ENCODE results near the gene NHSL2.
A peak's percentile ranks its signal among the peaks of the same experiment; 100 is the strongest.
"Not testable (repeated sequence)": the region's sequence is repeated elsewhere in the genome, so short reads cannot be mapped to it uniquely, and the experiment has no call there.

The NHSL2 gene

DNA sequence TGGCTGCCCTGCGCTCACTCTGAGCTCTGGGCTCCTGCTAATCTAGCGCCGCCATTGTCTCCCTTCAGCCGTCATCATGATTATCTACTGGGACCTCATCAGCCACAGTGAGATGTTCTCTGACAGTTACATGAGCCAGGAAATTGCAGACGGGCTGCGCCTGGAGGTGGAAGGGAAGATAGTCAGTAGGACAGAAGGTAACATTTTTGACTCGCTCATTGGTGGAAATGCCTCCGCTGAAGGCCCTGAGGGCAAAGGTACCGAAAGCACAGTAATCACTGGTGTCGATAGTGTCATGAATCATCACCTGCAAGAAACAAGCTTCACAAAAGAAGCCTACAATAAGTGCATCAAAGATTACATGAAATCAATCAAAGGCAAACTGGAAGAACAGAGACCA lies 249.1 kb downstream of the NHSL2 start:
- no peak for TF ChIP-seq POLR2A (IDR thresholded peaks at IDR 0.05; ENCODE audit: extremely low read depth, insufficient read length)
- TF ChIP-seq MYC (IDR thresholded peaks at IDR 0.05; ENCODE audit: low read depth, low read length): no peak
- TF ChIP-seq CTCF (IDR thresholded peaks at IDR 0.05; ENCODE audit: low read depth, low read length): no peak
- no peak for TF ChIP-seq MAX (IDR thresholded peaks at IDR 0.05; ENCODE audit: low read depth, low read length)
- H3K4me3 ChIP-seq (ENCODE audit: low read depth, low read length): no peak overlapping the region
- DNase-seq (ENCODE audit: low read depth): no peak

- DNase-seq (ENCODE audit: low read depth): no peak
- no peak overlapping the region for H3K4me3 ChIP-seq (ENCODE audit: low read depth, low read length)
- TF ChIP-seq MAX (IDR thresholded peaks at IDR 0.05; ENCODE audit: low read depth, low read length) (no peak), CTCF (IDR thresholded peaks at IDR 0.05; ENCODE audit: low read depth, low read length) (no peak), POLR2A (IDR thresholded peaks at IDR 0.05; ENCODE audit: extremely low read depth, insufficient read length) (no peak)
Observed at GRCh38 chrX:72165551-72165950, 254.9 kb downstream of the NHSL2 start.

DNA sequence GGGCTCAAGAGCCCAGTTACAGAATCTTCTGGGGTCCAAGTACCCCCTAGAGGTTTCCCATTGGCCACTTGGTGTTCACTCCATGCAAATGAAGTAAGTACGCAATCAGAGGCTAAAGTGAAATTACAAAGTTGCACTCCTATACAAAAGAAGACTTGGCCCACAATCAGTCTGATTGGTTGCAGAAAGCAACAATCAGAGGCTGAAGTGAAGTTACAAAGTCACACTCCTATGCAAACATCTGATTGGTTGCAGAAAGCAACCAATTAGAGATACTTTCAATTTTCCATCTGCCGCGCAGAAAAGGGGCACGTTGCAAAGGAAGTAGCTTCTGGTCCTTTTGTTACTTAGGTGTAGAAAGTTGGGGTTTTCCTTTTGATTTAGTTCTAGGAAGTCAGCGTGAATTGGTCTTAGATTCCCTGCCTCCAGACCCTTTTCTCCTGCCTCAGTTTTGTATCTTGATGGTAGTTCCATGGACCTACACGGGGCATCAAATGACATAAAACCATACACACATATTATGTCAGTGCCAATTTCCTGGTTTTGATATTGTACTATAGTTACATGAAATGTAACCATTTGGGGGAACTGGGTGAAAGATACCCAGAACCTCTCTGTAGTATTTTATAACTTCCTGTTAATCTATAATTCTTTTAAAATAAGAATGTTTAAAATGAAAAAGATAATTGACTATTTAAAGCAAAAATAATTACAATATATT lies 258.5 kb downstream of the NHSL2 start:
- no peak for TF ChIP-seq POLR2A (IDR thresholded peaks at IDR 0.05; ENCODE audit: extremely low read depth, insufficient read length)
- no peak for TF ChIP-seq MYC (IDR thresholded peaks at IDR 0.05; ENCODE audit: low read depth, low read length)
- no peak for TF ChIP-seq CTCF (IDR thresholded peaks at IDR 0.05; ENCODE audit: low read depth, low read length)
- no peak for TF ChIP-seq MAX (IDR thresholded peaks at IDR 0.05; ENCODE audit: low read depth, low read length)
- H3K4me3 ChIP-seq (ENCODE audit: low read depth, low read length): no peak overlapping the region

DNA sequence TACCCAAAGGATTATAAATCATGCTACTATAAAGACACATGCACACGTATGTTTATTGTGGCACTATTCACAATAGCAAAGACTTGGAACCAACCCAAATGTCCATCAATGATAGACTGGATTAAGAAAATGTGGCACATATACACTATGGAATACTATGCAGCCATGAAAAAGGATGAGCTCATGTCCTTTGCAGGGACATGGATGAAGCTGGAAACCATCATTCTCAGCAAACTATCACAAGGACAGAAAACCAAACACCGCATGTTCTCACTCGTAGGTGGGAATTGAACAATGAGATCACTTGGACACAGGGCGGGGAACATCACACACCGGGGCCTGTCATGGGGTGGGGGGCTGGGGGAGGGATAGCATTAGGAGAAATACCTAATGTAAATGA lies 265.6 kb downstream of the NHSL2 start:
- not testable (repeated sequence) for H3K4me3 ChIP-seq (ENCODE audit: low read depth, low read length); DNase-seq (ENCODE audit: low read depth)

More for the DNA sequence above, 258.5 kb downstream of the NHSL2 start:
- peak; percentile 2 for DNase-seq (ENCODE audit: low read depth)

DNA sequence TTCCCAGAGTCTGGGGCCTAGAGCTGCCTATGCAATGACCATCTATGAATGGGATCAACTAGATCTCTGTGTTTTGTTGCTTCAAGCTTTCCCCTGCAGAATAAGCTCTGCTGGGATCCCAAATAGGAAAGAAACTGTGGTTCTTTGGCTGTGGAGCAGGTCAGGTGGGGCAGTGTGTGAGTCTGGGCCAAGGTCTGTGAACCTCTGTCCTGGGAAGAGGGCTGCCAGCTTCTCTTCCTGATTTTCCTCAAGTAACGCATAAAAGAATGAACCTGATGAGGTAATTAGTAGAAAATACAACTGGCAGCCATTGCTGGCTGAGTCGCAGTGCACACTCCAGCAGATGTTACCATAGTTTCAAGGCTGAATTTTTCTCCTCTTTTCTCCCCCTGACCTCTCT lies 266.3 kb downstream of the NHSL2 start:
- no peak overlapping the region for H3K4me3 ChIP-seq (ENCODE audit: low read depth, low read length)
- no peak for DNase-seq (ENCODE audit: low read depth)
- TF ChIP-seq POLR2A (IDR thresholded peaks at IDR 0.05; ENCODE audit: extremely low read depth, insufficient read length) (no peak), MYC (IDR thresholded peaks at IDR 0.05; ENCODE audit: low read depth, low read length) (no peak), MAX (IDR thresholded peaks at IDR 0.05; ENCODE audit: low read depth, low read length) (no peak), CTCF (IDR thresholded peaks at IDR 0.05; ENCODE audit: low read depth, low read length) (no peak)

DNA sequence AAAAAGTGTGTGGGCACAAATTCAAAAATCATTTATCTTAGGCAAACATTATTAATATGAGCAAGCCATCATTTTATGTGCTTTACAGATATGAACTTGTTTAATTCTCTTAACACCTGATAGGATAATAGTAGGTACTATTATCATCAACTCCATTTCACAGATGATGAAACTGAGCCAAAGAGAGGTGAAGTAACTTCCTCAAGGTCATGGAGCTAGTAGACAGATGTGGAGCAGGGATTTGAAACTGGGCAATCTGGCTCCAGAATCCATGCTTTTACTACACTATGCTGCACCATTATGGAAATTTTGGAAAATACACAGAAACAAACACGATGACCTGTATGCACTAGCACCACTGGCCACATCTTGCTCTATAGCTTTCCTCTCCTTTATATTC lies 269.9 kb downstream of the NHSL2 start:
- peak overlapping the region; percentile 95 for H3K4me3 ChIP-seq (ENCODE audit: low read depth, low read length)
- DNase-seq (ENCODE audit: low read depth): peak; percentile 38
- TF ChIP-seq MAX (IDR thresholded peaks at IDR 0.05; ENCODE audit: low read depth, low read length) (no peak), MYC (IDR thresholded peaks at IDR 0.05; ENCODE audit: low read depth, low read length) (no peak), POLR2A (IDR thresholded peaks at IDR 0.05; ENCODE audit: extremely low read depth, insufficient read length) (no peak)

Measured in NB4 (cell line).